ENCODE results near the gene SLC2A9. TPM values are rescaled to one million over a fixed set of nuclear protein-coding genes. Genes with fewer than 3 reads are reported as not detected.

The SLC2A9 gene
- total RNA-seq, 1 donor from 2014 or later, result 1.2 TPM

- ChIA-PET CTCF (interaction anchor here (1.0 kb wide), 1 partner anchor 9 kb away, joined by 4 read pairs; no protein-coding TSS in a partner anchor), POLR2A (interaction anchor here (2.6 kb wide), 1 partner anchor 110 kb away, joined by 10 read pairs; the partner anchor contains the start of gene WDR1)
- ATAC-seq (ENCODE audit: low read depth) (peak; percentile 42), DNase-seq (no peak)
- no peaks in the 10 kb centered on the region for H3K27me3 Mint-ChIP-seq
- H3K4me1 Mint-ChIP-seq, result peaks cover 24% of the 10 kb centered on the region
- H3K9me3 Mint-ChIP-seq, result no peaks in the 10 kb centered on the region
- H3K36me3 Mint-ChIP-seq (ENCODE audit: low read depth), result no peaks in the 10 kb centered on the region
- intact Hi-C loops (cut with micrococcal nuclease), result loop anchor here (5.0 kb wide), 1 partner anchor 35 kb away; no protein-coding TSS in a partner anchor
- no peak overlapping the region for H3K4me3 Mint-ChIP-seq
- peak overlapping the region; percentile 77 for H3K27ac Mint-ChIP-seq
- TF ChIP-seq CTCF (IDR thresholded peaks at IDR 0.05), result no peak
Observed at GRCh38 chr4:10006601-10007435, 14.5 kb downstream of the SLC2A9 start.

- Mint-ChIP-seq H3K4me1 (peaks cover 24% of the 10 kb centered on the region), H3K4me3 (peak overlapping the region; percentile 9), H3K27me3 (no peaks in the 10 kb centered on the region), H3K27ac (peak overlapping the region; percentile 57), H3K36me3 (ENCODE audit: low read depth) (no peaks in the 10 kb centered on the region), H3K9me3 (no peaks in the 10 kb centered on the region)
- ChIA-PET POLR2A (interaction anchor here (2.6 kb wide), 1 partner anchor 111 kb away, joined by 10 read pairs; the partner anchor contains the start of gene WDR1), CTCF (interaction anchor here (1.0 kb wide), 1 partner anchor 9 kb away, joined by 4 read pairs; no protein-coding TSS in a partner anchor)
- DNase-seq (no peak), ATAC-seq (ENCODE audit: low read depth) (peak; percentile 77)
- intact Hi-C loops (cut with micrococcal nuclease), result loop anchor here (5.0 kb wide), 1 partner anchor 34 kb away; no protein-coding TSS in a partner anchor
- TF ChIP-seq CTCF (IDR thresholded peaks at IDR 0.05), result no peak
Observed at GRCh38 chr4:10006231-10006600, 15.1 kb downstream of the SLC2A9 start.

DNA sequence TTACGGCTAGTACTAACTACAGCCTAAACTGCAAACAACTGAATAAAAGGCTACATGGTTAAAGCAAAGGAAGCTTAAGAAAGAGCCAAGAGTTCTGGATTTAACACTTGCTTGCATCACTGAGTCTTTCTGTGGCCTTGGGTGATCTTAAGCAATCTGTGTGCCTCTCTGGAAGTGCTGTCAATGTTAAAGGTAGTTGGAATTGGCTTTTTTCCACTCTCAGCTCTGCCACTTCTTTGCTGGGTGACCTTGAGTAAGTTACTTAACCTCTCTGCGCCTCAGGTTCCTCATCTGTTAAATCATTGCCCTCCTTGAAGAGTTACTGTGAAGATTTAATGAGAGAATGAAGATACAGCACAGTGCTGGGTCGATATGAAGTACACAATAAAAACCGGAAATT, 15.7 kb downstream of the SLC2A9 start:
- Mint-ChIP-seq H3K36me3 (ENCODE audit: low read depth) (no peaks in the 10 kb centered on the region), H3K4me3 (no peak overlapping the region), H3K9me3 (no peaks in the 10 kb centered on the region), H3K4me1 (peaks cover 24% of the 10 kb centered on the region), H3K27ac (no peak overlapping the region), H3K27me3 (no peaks in the 10 kb centered on the region)
- ATAC-seq (ENCODE audit: low read depth), result no peak
- TF ChIP-seq CTCF (IDR thresholded peaks at IDR 0.05), result no peak
- CTCF ChIA-PET, result no interaction called here
- intact Hi-C loops (cut with micrococcal nuclease), result loop anchor here (5.0 kb wide), 1 partner anchor 33 kb away; no protein-coding TSS in a partner anchor
- POLR2A ChIA-PET, result no interaction called here
- DNase-seq, result no peak

DNA sequence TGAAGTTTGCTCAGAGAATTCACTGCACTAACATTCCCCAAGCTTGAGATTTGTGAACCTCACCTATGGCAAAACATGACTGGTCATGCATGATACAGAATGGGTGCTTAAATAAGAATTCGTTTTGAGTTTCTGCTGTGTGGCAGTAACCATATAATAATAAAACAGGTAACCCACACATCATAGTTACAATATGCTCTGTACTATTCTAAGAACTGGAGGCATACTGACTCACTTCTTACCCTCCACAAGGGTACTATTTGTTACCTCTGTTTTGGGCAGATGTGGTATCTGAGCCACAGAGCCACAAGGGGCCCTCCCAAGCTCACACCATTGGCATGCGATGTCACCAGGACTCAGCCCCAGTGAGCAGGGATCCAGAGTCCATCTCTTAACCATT, 17.6 kb downstream of the SLC2A9 start:
- CTCF ChIA-PET, result no interaction called here
- Mint-ChIP-seq H3K27me3 (no peaks in the 10 kb centered on the region), H3K36me3 (ENCODE audit: low read depth) (no peaks in the 10 kb centered on the region), H3K9me3 (no peaks in the 10 kb centered on the region), H3K4me1 (peaks cover 32% of the 10 kb centered on the region), H3K27ac (no peak overlapping the region), H3K4me3 (no peak overlapping the region)
- POLR2A ChIA-PET, result no interaction called here
- ATAC-seq (ENCODE audit: low read depth) (no peak), DNase-seq (no peak)
- no peak for TF ChIP-seq CTCF (IDR thresholded peaks at IDR 0.05)
- intact Hi-C loops (cut with micrococcal nuclease), result no loop called here

GRCh38 chr4:10002278-10002677, 19.0 kb downstream of the SLC2A9 start:
- ChIA-PET CTCF (no interaction called here), POLR2A (no interaction called here)
- no peak for TF ChIP-seq CTCF (IDR thresholded peaks at IDR 0.05)
- no peaks in the 10 kb centered on the region for H3K9me3 Mint-ChIP-seq
- DNase-seq (no peak), ATAC-seq (ENCODE audit: low read depth) (no peak)
- no peaks in the 10 kb centered on the region for H3K36me3 Mint-ChIP-seq (ENCODE audit: low read depth)
- H3K27ac Mint-ChIP-seq, result no peak overlapping the region
- intact Hi-C loops (cut with micrococcal nuclease), result no loop called here
- peaks cover 2% of the 10 kb centered on the region for H3K27me3 Mint-ChIP-seq
- H3K4me3 Mint-ChIP-seq, result no peak overlapping the region
- peaks cover 26% of the 10 kb centered on the region for H3K4me1 Mint-ChIP-seq
